NCI-H2081 treated with DMSO at 0.1 percent for 48 hours (cell line): ENCODE measurements around the gene NLRP14.

Experiments
- DNase-seq: peaks from one replicate; lab custom pipeline; 2025; lab: John Stamatoyannopoulos, UW

NLRP14 gene

DNA sequence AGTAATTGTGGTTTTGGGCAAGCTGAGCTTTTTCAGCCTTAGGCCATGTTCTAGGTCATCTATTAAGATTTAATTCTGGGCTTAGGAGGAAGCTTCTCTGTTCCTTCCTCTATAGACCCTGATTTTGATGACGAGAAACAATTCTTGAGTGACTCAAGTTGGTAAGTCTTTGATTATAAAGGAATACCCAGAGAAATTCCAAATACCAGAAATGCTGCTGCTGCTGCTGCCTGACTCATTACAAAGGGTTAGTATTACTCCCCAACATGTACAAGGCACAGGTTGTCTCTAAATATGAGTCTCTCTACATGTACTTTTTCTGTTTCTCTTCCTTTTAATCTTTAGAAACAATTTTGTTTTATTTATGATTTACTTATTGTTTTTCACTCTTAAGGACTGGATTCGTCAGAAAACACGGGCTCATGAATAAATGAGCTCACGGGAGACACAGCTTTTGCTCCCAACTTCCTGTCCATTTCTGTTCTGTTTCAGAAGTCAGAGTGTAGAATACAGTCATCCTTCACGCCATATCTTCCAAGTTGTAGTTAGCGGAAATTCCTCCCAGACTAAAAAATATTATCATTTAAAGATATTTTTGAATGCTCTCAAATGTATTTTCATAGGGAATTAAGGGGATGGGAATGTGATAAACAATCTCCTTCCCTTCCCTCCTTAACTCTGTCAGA, 36.7 kb downstream of the NLRP14 start:
- DNase-seq: no peak

DNA sequence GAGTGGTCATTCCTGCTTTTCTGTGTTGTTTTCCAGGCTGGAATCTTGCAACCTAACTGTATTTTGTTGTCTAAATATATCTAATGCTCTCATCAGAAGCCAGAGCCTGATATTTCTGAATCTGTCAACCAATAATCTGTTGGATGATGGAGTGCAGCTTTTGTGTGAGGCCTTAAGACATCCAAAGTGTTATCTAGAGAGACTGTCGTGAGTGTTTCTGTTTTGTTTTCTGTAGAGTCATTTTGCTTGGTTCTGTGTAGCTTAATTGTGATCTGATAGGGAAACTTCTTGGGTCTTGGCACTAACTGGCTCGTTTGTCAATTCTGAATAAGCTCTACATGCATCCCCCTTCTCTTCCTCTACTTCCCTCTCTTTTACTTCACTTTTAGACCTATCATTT, 37.4 kb downstream of the NLRP14 start:
- no peak for DNase-seq

DNA sequence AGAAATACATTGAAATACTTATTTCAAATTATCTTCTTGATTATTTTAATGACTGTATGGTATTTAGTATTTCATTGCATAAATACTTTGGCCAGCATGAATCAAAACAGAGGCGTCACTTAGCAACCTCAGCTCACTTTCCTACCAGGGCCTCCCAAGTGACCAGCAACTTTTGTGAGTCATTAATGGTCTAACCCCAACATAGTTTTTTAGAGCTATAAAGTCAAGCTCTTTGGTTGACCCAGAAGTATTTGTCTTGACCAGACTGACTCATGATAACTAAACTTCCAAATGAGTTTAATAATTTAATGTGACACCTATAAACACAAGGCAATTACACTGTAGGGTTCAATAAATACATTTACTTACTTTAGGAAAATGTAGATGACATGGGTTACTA, 40.6 kb downstream of the NLRP14 start:
- DNase-seq: no peak

DNA sequence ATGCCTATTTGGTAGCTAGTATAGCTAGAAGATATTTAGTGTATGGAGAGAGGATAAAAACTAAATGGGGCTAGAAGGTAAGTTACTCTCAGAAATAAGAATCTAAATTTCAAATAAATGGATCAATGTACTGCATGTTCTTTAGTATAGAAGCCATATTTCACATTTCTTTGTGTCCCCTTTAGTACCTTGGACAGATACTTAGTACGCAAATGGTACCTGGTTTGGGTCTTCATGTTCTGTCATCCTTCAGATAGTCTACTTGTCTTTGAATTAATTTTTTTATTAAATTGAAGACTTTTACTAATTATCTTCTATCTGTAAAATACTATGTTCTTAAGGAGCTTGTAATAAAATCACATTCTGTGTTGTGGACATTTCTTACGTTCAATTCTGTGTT, 42.3 kb downstream of the NLRP14 start:
- DNase-seq: no peak

DNA sequence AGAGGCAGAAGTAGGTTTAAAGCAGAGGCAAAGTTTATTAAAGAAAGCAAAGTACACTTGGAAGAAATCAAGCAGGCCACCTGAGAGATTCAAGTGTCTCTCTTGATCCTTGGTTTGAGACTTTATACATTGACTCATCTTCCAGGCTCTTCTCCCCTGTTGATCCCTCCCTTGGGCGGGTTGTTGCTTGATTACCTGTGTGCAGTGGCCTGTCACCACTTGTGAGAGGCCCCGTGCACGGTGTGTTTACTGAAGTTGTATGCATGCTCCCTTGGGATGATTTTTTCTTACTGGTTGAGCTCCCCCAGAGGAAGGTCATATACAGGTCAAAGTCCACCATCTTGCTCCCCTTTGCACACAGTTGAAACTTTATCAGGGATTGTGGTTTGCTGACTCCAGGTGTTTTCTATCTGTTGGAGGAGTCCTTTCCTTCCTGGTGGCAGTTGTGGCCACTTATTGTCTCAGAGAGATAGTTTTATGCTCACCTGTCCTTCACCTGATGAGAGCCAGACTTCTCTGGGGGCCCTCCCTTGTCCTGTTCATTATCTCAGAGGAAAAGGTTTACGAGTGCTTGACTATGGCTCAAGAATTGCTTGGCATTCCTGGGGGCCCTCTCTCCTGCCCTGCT, 52.2 kb downstream of the NLRP14 start:
- DNase-seq: no peak

DNA sequence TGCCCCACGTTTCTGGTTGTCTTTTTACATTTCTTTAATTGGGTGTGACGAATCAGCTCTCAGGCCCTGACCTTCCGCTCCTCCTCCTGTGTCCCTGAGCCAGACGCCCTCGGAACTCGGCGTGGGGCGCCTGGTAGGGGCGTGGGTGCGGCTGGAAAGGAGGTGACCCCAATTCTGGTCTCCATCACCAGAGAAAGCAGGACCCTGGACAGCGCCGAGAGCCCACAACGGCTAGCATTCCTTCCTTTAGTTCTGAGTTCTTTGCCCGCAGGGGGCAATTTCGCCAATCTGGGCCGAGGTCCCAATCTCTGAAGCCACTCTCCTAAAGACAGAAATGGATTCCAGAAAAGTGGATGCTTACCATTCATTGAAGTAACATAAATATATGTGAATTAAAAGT, 56.8 kb downstream of the NLRP14 start:
- DNase-seq: no peak

DNA sequence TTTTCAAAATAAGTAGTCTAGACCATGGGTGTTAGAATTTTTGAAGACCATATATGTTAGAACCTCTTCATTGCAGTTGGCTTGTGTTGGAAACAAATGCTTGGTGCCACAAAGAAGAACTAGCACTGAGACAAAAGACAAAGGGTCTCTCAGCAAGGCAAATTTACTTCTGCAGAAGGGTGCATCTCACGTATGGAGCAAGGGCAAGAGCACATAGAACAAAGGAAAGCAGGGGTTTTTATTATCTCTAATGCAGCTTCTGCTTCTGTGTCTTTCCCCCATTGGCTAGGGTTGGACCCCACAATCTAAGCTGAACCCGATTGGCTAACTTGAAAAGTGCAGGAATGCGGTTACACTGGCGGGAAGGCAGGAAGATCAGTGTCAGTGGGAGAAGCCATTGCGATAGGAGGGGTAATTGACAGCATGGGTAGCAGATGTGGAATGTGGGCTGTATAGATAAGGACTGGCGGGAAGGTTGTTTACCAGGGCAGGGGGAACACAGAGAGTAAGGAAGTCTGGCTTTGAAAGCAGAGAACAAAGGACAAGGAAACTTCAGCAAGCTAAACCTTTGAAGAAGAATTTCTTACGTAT, 59.4 kb downstream of the NLRP14 start:
- no peak for DNase-seq

DNA sequence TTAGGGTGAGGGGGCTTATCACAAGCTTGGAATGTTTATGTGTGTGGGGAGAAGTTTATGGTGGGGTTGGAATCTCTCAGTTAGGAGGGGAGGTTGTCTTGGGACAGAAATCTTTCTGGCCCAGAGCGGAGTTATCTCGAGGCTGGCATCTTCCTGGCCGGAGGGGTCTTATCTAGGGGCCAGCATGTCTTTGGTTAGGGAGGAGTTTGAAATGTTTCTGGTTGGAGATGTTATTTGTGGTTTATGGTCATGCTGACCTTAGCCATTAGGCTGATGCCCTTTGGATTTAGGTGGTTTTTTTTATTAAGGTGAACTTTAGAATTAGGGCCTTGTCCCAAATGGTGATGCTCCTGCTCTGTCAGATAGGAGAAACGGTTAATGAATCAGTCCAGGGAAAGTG, 60.6 kb downstream of the NLRP14 start:
- DNase-seq: no peak

DNA sequence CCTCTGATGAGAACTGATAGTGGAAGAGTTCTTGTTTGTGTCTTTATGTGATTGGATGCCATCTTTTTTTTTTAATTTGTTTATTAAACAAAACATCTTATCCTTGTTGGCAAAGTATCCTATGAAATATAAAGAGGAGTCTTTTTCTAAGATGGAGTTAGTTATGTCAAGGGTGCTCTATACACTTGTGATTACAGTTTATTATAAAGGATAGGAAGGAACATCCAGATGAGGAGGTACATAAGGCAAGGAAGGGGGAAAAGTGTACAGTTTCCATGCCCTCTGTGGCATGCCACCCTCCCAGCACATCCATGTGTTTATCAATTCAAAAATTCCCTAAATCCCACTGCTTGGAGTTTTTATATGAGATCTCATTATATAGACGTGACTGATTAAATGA, 61.2 kb downstream of the NLRP14 start:
- DNase-seq: no peak

DNA sequence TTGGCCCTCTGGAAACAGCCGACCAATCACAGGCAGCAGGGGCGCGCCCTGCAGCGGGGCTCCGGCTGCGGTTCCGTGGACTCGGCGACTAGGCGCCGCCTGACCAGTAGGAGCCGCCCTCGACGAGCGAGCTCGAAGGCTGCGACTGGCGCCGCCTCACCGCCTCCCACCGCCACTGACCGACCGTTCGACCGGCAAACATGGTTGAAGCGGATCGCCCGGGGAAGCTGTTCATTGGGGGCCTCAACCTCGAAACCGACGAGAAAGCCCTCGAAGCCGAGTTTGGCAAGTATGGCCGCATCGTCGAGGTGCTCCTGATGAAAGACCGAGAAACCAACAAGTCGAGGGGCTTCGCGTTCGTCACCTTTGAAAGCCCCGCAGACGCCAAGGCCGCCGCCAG, 68.6 kb downstream of the NLRP14 start, which contains the start of gene RBMXL2:
RBMXL2 (plus strand) TSS at position 78 of the 400 bp plus-strand sequence; CDS start at position 201, 123 bp downstream.
- no peak for DNase-seq

DNA sequence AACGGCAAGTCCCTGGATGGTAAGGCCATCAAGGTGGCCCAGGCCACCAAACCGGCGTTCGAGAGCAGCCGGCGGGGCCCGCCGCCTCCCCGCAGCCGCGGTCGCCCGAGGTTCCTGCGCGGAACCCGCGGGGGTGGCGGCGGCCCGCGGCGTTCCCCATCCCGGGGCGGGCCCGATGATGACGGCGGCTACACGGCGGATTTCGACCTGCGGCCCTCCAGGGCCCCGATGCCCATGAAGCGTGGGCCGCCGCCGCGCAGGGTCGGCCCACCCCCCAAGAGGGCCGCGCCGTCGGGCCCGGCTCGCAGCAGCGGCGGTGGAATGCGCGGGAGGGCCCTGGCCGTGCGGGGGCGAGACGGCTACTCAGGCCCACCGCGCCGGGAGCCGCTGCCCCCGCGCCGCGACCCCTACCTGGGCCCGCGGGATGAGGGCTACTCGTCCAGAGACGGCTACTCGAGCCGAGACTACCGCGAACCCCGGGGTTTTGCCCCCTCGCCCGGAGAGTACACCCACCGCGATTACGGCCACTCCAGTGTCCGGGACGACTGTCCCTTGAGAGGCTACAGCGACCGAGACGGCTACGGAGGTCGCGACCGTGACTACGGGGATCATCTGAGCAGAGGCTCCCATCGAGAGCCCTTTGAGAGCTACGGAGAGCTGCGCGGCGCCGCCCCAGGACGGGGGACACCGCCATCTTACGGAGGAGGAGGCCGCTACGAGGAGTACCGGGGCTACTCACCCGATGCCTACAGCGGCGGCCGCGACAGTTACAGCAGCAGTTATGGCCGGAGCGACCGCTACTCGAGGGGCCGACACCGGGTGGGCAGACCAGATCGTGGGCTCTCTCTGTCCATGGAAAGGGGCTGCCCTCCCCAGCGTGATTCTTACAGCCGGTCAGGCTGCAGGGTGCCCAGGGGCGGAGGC, 69.3 kb downstream of the NLRP14 start:
- no peak for DNase-seq

DNA sequence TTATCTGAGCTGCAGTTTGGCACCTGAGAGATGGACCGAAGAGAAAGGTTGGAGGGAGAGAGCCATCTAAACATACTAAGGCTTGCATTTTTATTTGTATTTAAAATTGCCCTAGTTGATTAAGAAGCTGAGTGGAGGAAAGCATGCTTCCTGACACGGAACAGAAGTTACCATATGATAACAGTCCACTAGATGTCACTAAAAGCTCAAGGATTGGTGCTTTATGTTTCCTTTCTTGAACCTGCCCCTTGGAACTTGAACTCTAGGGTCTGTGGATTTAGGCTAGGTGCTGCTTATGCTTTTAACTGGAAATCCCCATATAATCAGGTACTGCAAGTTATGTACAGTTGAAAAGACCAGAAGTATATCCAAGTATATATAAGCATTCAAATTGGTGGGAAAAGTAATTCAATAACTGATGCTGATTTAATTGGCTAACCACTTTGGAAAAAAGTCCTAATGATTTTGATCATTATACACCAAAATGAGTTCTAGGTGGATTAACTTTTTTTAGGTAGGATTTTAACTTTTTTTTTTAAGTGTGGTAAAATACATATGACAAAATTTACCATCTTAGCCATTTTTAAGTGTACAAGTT, 78.1 kb downstream of the NLRP14 start:
- DNase-seq: peak; percentile 21

DNA sequence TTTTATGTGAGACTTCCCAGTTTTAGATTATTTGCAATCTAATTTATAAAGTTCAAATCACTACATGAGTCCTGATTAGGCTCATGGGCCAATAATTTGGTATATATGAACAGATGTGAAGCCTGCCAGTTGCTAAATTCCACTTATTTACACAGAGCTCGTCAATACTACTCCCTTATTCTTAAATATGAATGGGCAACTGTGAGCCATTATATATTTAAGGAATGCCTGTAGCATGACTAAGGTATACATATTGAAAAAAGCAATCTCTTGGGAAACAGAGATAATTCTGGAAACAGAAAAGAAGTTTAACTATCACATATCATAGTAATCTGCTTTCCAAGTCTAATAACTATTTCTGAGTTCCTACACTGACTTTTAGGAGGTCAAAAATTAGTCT, 95.5 kb downstream of the NLRP14 start:
- no peak for DNase-seq

DNA sequence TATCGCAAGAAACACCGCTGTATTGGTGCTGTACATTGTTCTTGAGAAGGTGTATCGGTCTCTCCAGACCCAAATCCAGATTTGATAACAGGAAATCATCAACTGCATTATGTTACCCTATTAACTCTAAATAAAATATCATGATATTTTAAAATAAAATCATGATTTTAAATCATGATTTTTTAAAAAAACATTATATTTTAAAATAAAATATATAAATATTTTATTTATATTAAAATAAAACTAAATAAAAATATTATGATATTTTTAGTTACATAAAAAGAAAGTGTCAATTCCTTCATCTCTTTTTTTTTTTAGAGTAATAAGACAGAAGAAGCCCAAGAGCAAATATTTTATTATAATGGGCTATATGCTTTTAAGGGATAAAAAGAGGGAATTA, 96.1 kb downstream of the NLRP14 start:
- DNase-seq: no peak
